Smooth muscle cell (in vitro differentiated cells): Measurements from ENCODE around the gene C12orf57. TPM values are rescaled to one million over a fixed set of nuclear protein-coding genes. Genes with fewer than 3 reads are reported as not detected.

Source experiments
- DNase-seq: peaks from one replicate; lab custom pipeline; 2025; ENCODE audit not compliant: unreplicated experiment; lab: John Stamatoyannopoulos, UW
- H2AFZ ChIP-seq: fragments of 200-600 bp; sonication (generic); 2 replicates; pipeline ENCODE4 v1.6.0; 2016; ENCODE audit warnings: antibody characterized with exemption, low read depth, mild to moderate bottlenecking
- H3F3A ChIP-seq: fragments of 200-600 bp; sonication (generic); 2 replicates; pipeline ENCODE4 v1.6.0; 2017; ENCODE audit warnings: antibody characterized with exemption, low read depth
- H3K27ac ChIP-seq: fragments of 200-600 bp; sonication (generic); 2 replicates; pipeline ENCODE4 v1.5.1; 2016; ENCODE audit warnings: low read depth, mild to moderate bottlenecking
- H3K27me3 ChIP-seq: fragments of 200-600 bp; sonication (generic); 2 replicates; pipeline ENCODE4 v1.6.1; 2016; ENCODE audit warnings: low read depth, mild to moderate bottlenecking
- H3K36me3 ChIP-seq: fragments of 200-600 bp; sonication (generic); 2 replicates; pipeline ENCODE4 v1.5.1; 2016; ENCODE audit warnings: low read depth
- H3K4me1 ChIP-seq: fragments of 200-600 bp; sonication (generic); 2 replicates; pipeline ENCODE4 v1.5.1; 2016; ENCODE audit warnings: low read depth
- H3K4me2 ChIP-seq: fragments of 200-600 bp; sonication (generic); 2 replicates; pipeline ENCODE4 v1.6.0; 2016; ENCODE audit warnings: mild to moderate bottlenecking
- H3K4me3 ChIP-seq: fragments of 200-600 bp; sonication (generic); 2 replicates; pipeline ENCODE4 v1.5.1; 2016; ENCODE audit warnings: mild to moderate bottlenecking
- H3K79me2 ChIP-seq: fragments of 200-600 bp; sonication (generic); 2 replicates; pipeline ENCODE4 v1.6.0; 2016; ENCODE audit warnings: low read depth, mild to moderate bottlenecking
- H3K9ac ChIP-seq: fragments of 200-600 bp; sonication (generic); 2 replicates; pipeline ENCODE4 v1.6.0; 2016; ENCODE audit warnings: low read depth
- H3K9me3 ChIP-seq: fragments of 200-600 bp; sonication (generic); replicated peaks from 2 replicates; pipeline ENCODE4 v1.5.1; 2016; ENCODE audit warnings: low read depth
- H4K20me1 ChIP-seq: fragments of 200-600 bp; sonication (generic); 2 replicates; pipeline ENCODE4 v1.6.0; 2016; ENCODE audit warnings: low read depth
- CTCF ChIP-seq: fragments of 200-600 bp; sonication (generic); IDR thresholded peaks from 2 replicates; pipeline ENCODE4 v1.5.1; 2017; ENCODE audit warnings: borderline replicate concordance, mild to moderate bottlenecking, antibody characterized with exemption; ENCODE audit not compliant: insufficient read depth, poor library complexity, severe bottlenecking
- WGBS: methylation state at CpG from one replicate; pipeline ENCODE4 v1.1.7; 2016; ENCODE audit warnings: low lambda C conversion rate; 5-methylcytosine and 5-hydroxymethylcytosine counted together
- polyA plus RNA-seq: library from polyadenylated mRNA; unstranded; fragments of >200 nt; fragmentation: Nextera tagmentation; extraction: Ambion mirVana; gene quantifications from 2 replicates; pipeline ENCODE4 v1.2.1, GENCODE V29; 2016
- total RNA-seq: library from RNA; depleted of rRNA; stranded (reverse); fragments of >200 nt; gene quantifications from 2 replicates; pipeline ENCODE4 v1.2.3, GENCODE V29; 2014

Gene C12orf57
- total and polyA plus RNA-seq, 2 experiments from 2014 or later, result 397 to 494 TPM

- Histone ChIP-seq H3K27ac (peak overlapping the region; percentile 77), H2AFZ (peak overlapping the region; percentile 8), H3K4me2 (peak overlapping the region; percentile 85), H3K36me3 (no peaks in the 10 kb centered on the region), H4K20me1 (peaks cover 20% of the 10 kb centered on the region), H3K27me3 (no peaks in the 10 kb centered on the region), H3F3A (peaks cover 17% of the 10 kb centered on the region), H3K9me3 (no peaks in the 10 kb centered on the region), H3K4me1 (peaks cover 42% of the 10 kb centered on the region), H3K9ac (no peak overlapping the region), H3K79me2 (peaks cover 37% of the 10 kb centered on the region), H3K4me3 (peak overlapping the region; percentile 98)
- DNase-seq, result no peak
- WGBS, result 2% methylated on average over 8 of the region's 8 CpGs
- no peak for TF ChIP-seq CTCF
Observed at GRCh38 chr12:6925540-6926279, 18.1 kb upstream of the C12orf57 start.

- Histone ChIP-seq H3K36me3 (no peaks in the 10 kb centered on the region), H3K4me1 (peaks cover 42% of the 10 kb centered on the region), H3K9ac (peak within 1 kb of the TSS; percentile 93), H3K4me2 (peak within 1 kb of the TSS; percentile 99), H3K27me3 (no peaks in the 10 kb centered on the region), H2AFZ (peak within 1 kb of the TSS; percentile 67), H3K79me2 (peaks cover 55% of the 10 kb centered on the region), H3K27ac (peak within 1 kb of the TSS; percentile 77), H4K20me1 (peaks cover 38% of the 10 kb centered on the region), H3F3A (peaks cover 20% of the 10 kb centered on the region), H3K4me3 (peak within 1 kb of the TSS; percentile 98), H3K9me3 (no peaks in the 10 kb centered on the region)
- no peak for TF ChIP-seq CTCF
- DNase-seq, result peak; percentile 55
- under 1% methylated on average over 21 of the region's 66 CpGs for WGBS
Observed at GRCh38 chr12:6927379-6928021, 16.3 kb upstream of the C12orf57 start, which contains the start of gene ATN1. ATN1 (plus strand) TSS chr12:6927959; CDS start chr12:6934002, 6,043 bp downstream.

- TF ChIP-seq CTCF, result no peak
- WGBS, result 0% methylated on average over 7 of the region's 79 CpGs
Observed at GRCh38 chr12:6928022-6928702, 15.7 kb upstream of the C12orf57 start.

More at GRCh38 chr12:6928022-6928702, 15.7 kb upstream of the C12orf57 start:
- H3K9ac ChIP-seq, result peak overlapping the region; percentile 90
- H3K9me3 ChIP-seq, result no peaks in the 10 kb centered on the region
- no peak overlapping the region for H2AFZ ChIP-seq
- H3K79me2 ChIP-seq, result peaks cover 62% of the 10 kb centered on the region
- peak overlapping the region; percentile 67 for H3K27ac ChIP-seq
- peak overlapping the region; percentile 99 for H3K4me2 ChIP-seq
- peak overlapping the region; percentile 98 for H3K4me3 ChIP-seq
- H3K4me1 ChIP-seq, result peaks cover 42% of the 10 kb centered on the region
- H3K36me3 ChIP-seq, result no peaks in the 10 kb centered on the region
- H4K20me1 ChIP-seq, result peaks cover 44% of the 10 kb centered on the region
- H3K27me3 ChIP-seq, result no peaks in the 10 kb centered on the region
- H3F3A ChIP-seq, result peaks cover 17% of the 10 kb centered on the region
- no peak for DNase-seq
